ENCODE data around the gene P2RY14.

DNA sequence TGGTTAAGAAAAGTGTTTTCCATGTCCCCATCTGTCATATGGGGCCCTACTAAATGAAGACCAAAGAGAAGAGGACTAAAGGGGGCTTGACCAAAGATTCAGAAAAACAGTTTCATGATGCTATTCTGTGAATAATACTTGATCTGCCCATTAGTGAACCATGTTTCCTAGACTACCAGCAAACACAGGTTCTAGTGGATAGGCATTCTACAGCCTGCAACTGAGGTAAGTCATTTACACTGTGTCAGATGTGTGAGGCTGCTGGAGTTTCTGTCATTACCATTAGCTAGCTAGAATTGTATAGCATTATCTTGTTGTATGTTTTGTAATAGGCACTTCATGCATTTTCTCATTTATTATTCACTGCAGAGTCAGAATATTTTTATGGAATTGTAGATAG, 81.9 kb downstream of the P2RY14 start:
- TF ChIP-seq, protein P1, sequence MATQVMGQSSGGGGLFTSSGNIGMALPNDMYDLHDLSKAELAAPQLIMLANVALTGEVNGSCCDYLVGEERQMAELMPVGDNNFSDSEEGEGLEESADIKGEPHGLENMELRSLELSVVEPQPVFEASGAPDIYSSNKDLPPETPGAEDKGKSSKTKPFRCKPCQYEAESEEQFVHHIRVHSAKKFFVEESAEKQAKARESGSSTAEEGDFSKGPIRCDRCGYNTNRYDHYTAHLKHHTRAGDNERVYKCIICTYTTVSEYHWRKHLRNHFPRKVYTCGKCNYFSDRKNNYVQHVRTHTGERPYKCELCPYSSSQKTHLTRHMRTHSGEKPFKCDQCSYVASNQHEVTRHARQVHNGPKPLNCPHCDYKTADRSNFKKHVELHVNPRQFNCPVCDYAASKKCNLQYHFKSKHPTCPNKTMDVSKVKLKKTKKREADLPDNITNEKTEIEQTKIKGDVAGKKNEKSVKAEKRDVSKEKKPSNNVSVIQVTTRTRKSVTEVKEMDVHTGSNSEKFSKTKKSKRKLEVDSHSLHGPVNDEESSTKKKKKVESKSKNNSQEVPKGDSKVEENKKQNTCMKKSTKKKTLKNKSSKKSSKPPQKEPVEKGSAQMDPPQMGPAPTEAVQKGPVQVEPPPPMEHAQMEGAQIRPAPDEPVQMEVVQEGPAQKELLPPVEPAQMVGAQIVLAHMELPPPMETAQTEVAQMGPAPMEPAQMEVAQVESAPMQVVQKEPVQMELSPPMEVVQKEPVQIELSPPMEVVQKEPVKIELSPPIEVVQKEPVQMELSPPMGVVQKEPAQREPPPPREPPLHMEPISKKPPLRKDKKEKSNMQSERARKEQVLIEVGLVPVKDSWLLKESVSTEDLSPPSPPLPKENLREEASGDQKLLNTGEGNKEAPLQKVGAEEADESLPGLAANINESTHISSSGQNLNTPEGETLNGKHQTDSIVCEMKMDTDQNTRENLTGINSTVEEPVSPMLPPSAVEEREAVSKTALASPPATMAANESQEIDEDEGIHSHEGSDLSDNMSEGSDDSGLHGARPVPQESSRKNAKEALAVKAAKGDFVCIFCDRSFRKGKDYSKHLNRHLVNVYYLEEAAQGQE (IDR thresholded peaks at IDR 0.05; ENCODE audit: insufficient read depth in 1 of 2, low read depth in 2 of 2, low read length in 2 of 2), result no peak
- TF ChIP-seq POLR2AphosphoS5 (IDR thresholded peaks at IDR 0.05; ENCODE audit: low read depth, low read length), result no peak
